Measurements from ENCODE around the gene GABARAPL1. TPM values are rescaled to one million over a fixed set of nuclear protein-coding genes. Genes with fewer than 3 reads are reported as not detected.

The GABARAPL1 gene
- total and polyA plus RNA-seq, 2 donors (not counting 1 experiment from before 2014, with no cell fraction given), result 186 to 363 TPM

DNA sequence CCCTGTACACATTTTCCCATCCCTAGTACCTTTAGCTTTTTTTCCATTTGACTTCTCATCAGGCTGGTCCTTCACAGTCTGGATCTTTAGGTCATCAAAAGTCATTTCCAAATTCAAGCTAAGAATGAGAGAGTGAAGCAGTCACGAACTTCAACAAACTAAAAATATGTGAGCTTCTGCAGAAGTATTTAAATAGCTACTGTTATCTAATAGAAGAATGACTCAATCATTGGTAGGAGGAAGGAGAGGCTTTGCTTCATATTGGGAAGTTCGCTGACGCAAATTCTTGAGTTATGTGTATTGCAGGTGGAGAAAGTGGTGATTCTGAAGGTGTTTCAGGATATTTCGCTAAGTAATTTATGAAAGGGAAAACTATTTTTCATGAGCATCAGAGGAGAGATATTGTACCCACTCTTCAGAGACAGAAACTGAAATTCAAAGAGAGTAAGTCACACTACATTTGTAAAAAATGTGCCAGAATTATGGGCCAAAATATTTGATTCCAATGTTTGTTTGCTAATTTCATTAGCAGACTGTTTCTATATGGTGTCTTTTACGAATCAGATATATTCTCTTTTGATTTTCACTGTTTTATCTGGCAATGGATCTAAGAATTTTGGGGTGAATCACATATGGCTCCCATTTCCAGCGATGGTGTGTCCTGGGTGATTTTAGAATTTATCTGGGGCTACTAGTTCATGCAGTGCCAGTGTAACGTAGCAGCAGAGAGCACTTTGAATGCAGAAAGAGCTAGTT is 40.5 kb upstream of the GABARAPL1 start, which contains the start of gene OLR1:
TSS of gene OLR1 (minus strand) at position 160 of the 756 bp plus-strand sequence. CDS start at position 105, 55 bp downstream.
- TF ChIP-seq EZH2 (IDR thresholded peaks at IDR 0.05; ENCODE audit: low read length, missing control alignments) (no peak), CTCF (conservative IDR thresholded peaks at IDR 0.05 in 1 of 2, IDR thresholded peaks at IDR 0.05 in 1 of 2; ENCODE audit: low read depth in 1 of 2, low read length in 2 of 2) (no peak)
- H3K4me2 ChIP-seq (ENCODE audit: extremely low read depth, insufficient read depth, low read length), result no peak within 1 kb of the TSS
- H3K9me3 ChIP-seq (ENCODE audit: control insufficient read depth, insufficient read depth, low read depth, low read length), result no peaks in the 10 kb centered on the region
- no peak within 1 kb of the TSS for H3K27ac ChIP-seq (ENCODE audit: insufficient read depth, low read length)
- H3K4me3 ChIP-seq (replicated peaks in 1 of 4; ENCODE audit: control extremely low read depth in 1 of 4, insufficient read depth in 1 of 4, low read depth in 3 of 4, low read length in 4 of 4), result no peak within 1 kb of the TSS
- no peaks in the 10 kb centered on the region for H3K36me3 ChIP-seq (ENCODE audit: control insufficient read depth, insufficient read depth, low read length)
- no peaks in the 10 kb centered on the region for H3K79me2 ChIP-seq (ENCODE audit: control insufficient read depth, insufficient read depth, low read length)
- H4K20me1 ChIP-seq (ENCODE audit: control insufficient read depth, extremely low read depth, insufficient read depth, low read length), result no peaks in the 10 kb centered on the region
- no peak within 1 kb of the TSS for H3K9ac ChIP-seq (ENCODE audit: insufficient read depth, low read length)
- no peaks in the 10 kb centered on the region for H3K27me3 ChIP-seq (ENCODE audit: control insufficient read depth, insufficient read depth, low read length)
- DNase-seq (ENCODE audit: low read depth in 2 of 2), result peak in 1 of 2 donors; percentile 30
- peaks cover 4% of the 10 kb centered on the region for H3K4me1 ChIP-seq (ENCODE audit: control insufficient read depth, extremely low read depth, insufficient read depth, low read length)
- H2AFZ ChIP-seq (ENCODE audit: low read length), result no peak within 1 kb of the TSS

GRCh38 chr12:10174986-10175614 is 37.6 kb upstream of the GABARAPL1 start:
- Histone ChIP-seq H3K79me2 (ENCODE audit: control insufficient read depth, insufficient read depth, low read length) (no peaks in the 10 kb centered on the region), H4K20me1 (ENCODE audit: control insufficient read depth, extremely low read depth, insufficient read depth, low read length) (no peaks in the 10 kb centered on the region), H3K9ac (ENCODE audit: insufficient read depth, low read length) (no peak overlapping the region), H3K4me2 (ENCODE audit: extremely low read depth, insufficient read depth, low read length) (no peak overlapping the region), H2AFZ (ENCODE audit: low read length) (no peak overlapping the region), H3K36me3 (ENCODE audit: control insufficient read depth, insufficient read depth, low read length) (no peaks in the 10 kb centered on the region), H3K27ac (ENCODE audit: insufficient read depth, low read length) (no peak overlapping the region), H3K27me3 (ENCODE audit: control insufficient read depth, insufficient read depth, low read length) (no peaks in the 10 kb centered on the region), H3K4me3 (replicated peaks in 1 of 4; ENCODE audit: control extremely low read depth in 1 of 4, insufficient read depth in 1 of 4, low read depth in 3 of 4, low read length in 4 of 4) (no peak overlapping the region), H3K4me1 (ENCODE audit: control insufficient read depth, extremely low read depth, insufficient read depth, low read length) (peaks cover 6% of the 10 kb centered on the region), H3K9me3 (ENCODE audit: control insufficient read depth, insufficient read depth, low read depth, low read length) (no peaks in the 10 kb centered on the region)
- TF ChIP-seq EZH2 (IDR thresholded peaks at IDR 0.05; ENCODE audit: low read length, missing control alignments), result no peak
- no peak for TF ChIP-seq CTCF (conservative IDR thresholded peaks at IDR 0.05 in 1 of 2, IDR thresholded peaks at IDR 0.05 in 1 of 2; ENCODE audit: low read depth in 1 of 2, low read length in 2 of 2)
- no peak for DNase-seq (ENCODE audit: low read depth in 2 of 2)

GRCh38 chr12:10175846-10176636 is 36.6 kb upstream of the GABARAPL1 start:
- no peak overlapping the region for H3K4me2 ChIP-seq (ENCODE audit: extremely low read depth, insufficient read depth, low read length)
- H2AFZ ChIP-seq (ENCODE audit: low read length), result no peak overlapping the region
- H3K9ac ChIP-seq (ENCODE audit: insufficient read depth, low read length), result no peak overlapping the region
- H3K4me3 ChIP-seq (replicated peaks in 1 of 4; ENCODE audit: control extremely low read depth in 1 of 4, insufficient read depth in 1 of 4, low read depth in 3 of 4, low read length in 4 of 4), result no peak overlapping the region
- DNase-seq (ENCODE audit: low read depth in 2 of 2), result no peak
- no peaks in the 10 kb centered on the region for H3K36me3 ChIP-seq (ENCODE audit: control insufficient read depth, insufficient read depth, low read length)
- H3K27me3 ChIP-seq (ENCODE audit: control insufficient read depth, insufficient read depth, low read length), result no peaks in the 10 kb centered on the region
- no peak overlapping the region for H3K27ac ChIP-seq (ENCODE audit: insufficient read depth, low read length)
- H4K20me1 ChIP-seq (ENCODE audit: control insufficient read depth, extremely low read depth, insufficient read depth, low read length), result no peaks in the 10 kb centered on the region
- no peaks in the 10 kb centered on the region for H3K79me2 ChIP-seq (ENCODE audit: control insufficient read depth, insufficient read depth, low read length)
- TF ChIP-seq EZH2 (IDR thresholded peaks at IDR 0.05; ENCODE audit: low read length, missing control alignments) (no peak), CTCF (conservative IDR thresholded peaks at IDR 0.05 in 1 of 2, IDR thresholded peaks at IDR 0.05 in 1 of 2; ENCODE audit: low read depth in 1 of 2, low read length in 2 of 2) (no peak)
- H3K4me1 ChIP-seq (ENCODE audit: control insufficient read depth, extremely low read depth, insufficient read depth, low read length), result peaks cover 6% of the 10 kb centered on the region
- H3K9me3 ChIP-seq (ENCODE audit: control insufficient read depth, insufficient read depth, low read depth, low read length), result no peaks in the 10 kb centered on the region

Measured in fibroblast of lung (primary cell).